OCI-LY1 (cell line): ENCODE data around the gene CCDC85C.

Experiments used
- H2AFZ ChIP-seq: fragments of 200-600 bp; sonication (generic), shearing (Covaris generic); 2 replicates; pipeline ENCODE4 v1.6.0; 2014; ENCODE audit warnings: antibody characterized with exemption, mild to moderate bottlenecking, low read length
- H3F3A ChIP-seq: fragments of 200-600 bp; sonication (generic), shearing (Covaris generic); 2 replicates; pipeline ENCODE4 v1.6.0; 2014; ENCODE audit warnings: mild to moderate bottlenecking, antibody characterized with exemption, low read length, moderate library complexity; ENCODE audit not compliant: insufficient read depth
- H3K27ac ChIP-seq: fragments of 200-600 bp; sonication (generic); 2 replicates; pipeline ENCODE4 v1.5.1; 2014; ENCODE audit warnings: low read length, mixed run types, mild to moderate bottlenecking, low read depth; ENCODE audit not compliant: poor library complexity, severe bottlenecking
- H3K27me3 ChIP-seq: fragments of 200-600 bp; sonication (generic); 2 replicates; pipeline ENCODE4 v1.6.0; 2014; ENCODE audit warnings: antibody characterized with exemption, mild to moderate bottlenecking, low read length, moderate library complexity; ENCODE audit not compliant: insufficient read depth
- H3K36me3 ChIP-seq: fragments of 200-600 bp; sonication (generic); 2 replicates; pipeline ENCODE4 v1.6.1; 2014; ENCODE audit warnings: mild to moderate bottlenecking, antibody characterized with exemption, low read length, moderate library complexity, mixed read lengths; ENCODE audit not compliant: insufficient read depth
- H3K4me1 ChIP-seq: fragments of 200-600 bp; sonication (generic); 2 replicates; pipeline ENCODE4 v1.5.1; 2014; ENCODE audit warnings: mild to moderate bottlenecking, low read length, moderate library complexity; ENCODE audit not compliant: insufficient read depth, severe bottlenecking
- H3K4me2 ChIP-seq: fragments of 200-600 bp; sonication (generic), shearing (Covaris generic); 2 replicates; pipeline ENCODE4 v1.6.1; 2014; ENCODE audit warnings: low read length
- H3K4me3 ChIP-seq: fragments of 200-600 bp; sonication (generic); 2 replicates; pipeline ENCODE4 v1.5.1; 2014; ENCODE audit warnings: low read length, low read depth, mild to moderate bottlenecking, mixed read lengths; ENCODE audit not compliant: poor library complexity, severe bottlenecking
- H3K79me2 ChIP-seq: fragments of 200-600 bp; shearing (Covaris generic); 2 replicates; pipeline ENCODE4 v1.6.1; 2016; ENCODE audit warnings: mixed run types, low read length, mixed read lengths; ENCODE audit not compliant: insufficient read depth
- H3K9ac ChIP-seq: fragments of 200-600 bp; sonication (generic), shearing (Covaris generic); 2 replicates; pipeline ENCODE4 v1.6.1; 2014; ENCODE audit warnings: mild to moderate bottlenecking, low read length, mixed read lengths
- H3K9me2 ChIP-seq: fragments of 200-600 bp; sonication (generic), shearing (Covaris generic); 2 replicates; pipeline ENCODE4 v1.6.1; 2014; ENCODE audit warnings: low read depth, mild to moderate bottlenecking, low read length, mixed read lengths
- H3K9me3 ChIP-seq: fragments of 200-600 bp; shearing (Covaris generic); 2 replicates; pipeline ENCODE4 v1.6.1; 2014; ENCODE audit warnings: low read length, mixed read lengths
- H4K20me1 ChIP-seq: fragments of 200-600 bp; sonication (generic), shearing (Covaris generic); 2 replicates; pipeline ENCODE4 v1.6.0; 2016; ENCODE audit warnings: mild to moderate bottlenecking, low read length; ENCODE audit not compliant: insufficient read depth
- CTCF ChIP-seq: fragments of 200-600 bp; sonication (generic), shearing (Covaris generic); IDR thresholded peaks from 2 replicates; pipeline ENCODE4 v1.5.1; 2017; ENCODE audit warnings: mild to moderate bottlenecking, antibody characterized with exemption, low read length, moderate library complexity, mixed read lengths
- EZH2 ChIP-seq: fragments of 200-600 bp; sonication (generic), shearing (Covaris generic); IDR thresholded peaks from 2 replicates; pipeline ENCODE4 v1.8.0; 2017; ENCODE audit warnings: borderline replicate concordance, mixed run types, mild to moderate bottlenecking, antibody characterized with exemption, low read length, moderate library complexity, mixed read lengths

Gene CCDC85C

GRCh38 chr14:99597911-99598600 lies 6.0 kb downstream of the CCDC85C start:
- no peak overlapping the region for H3K4me3 ChIP-seq
- no peak overlapping the region for H2AFZ ChIP-seq
- H3K9ac ChIP-seq = no peak overlapping the region
- no peaks in the 10 kb centered on the region for H3K36me3 ChIP-seq
- no peak overlapping the region for H3K27ac ChIP-seq
- no peaks in the 10 kb centered on the region for H4K20me1 ChIP-seq
- H3F3A ChIP-seq = no peaks in the 10 kb centered on the region
- H3K9me3 ChIP-seq = no peaks in the 10 kb centered on the region
- no peaks in the 10 kb centered on the region for H3K9me2 ChIP-seq
- H3K27me3 ChIP-seq = no peaks in the 10 kb centered on the region
- peaks cover 3% of the 10 kb centered on the region for H3K4me1 ChIP-seq
- no peaks in the 10 kb centered on the region for H3K79me2 ChIP-seq
- TF ChIP-seq CTCF = no peak
- no peak overlapping the region for H3K4me2 ChIP-seq

GRCh38 chr14:99596772-99597171 lies 7.2 kb downstream of the CCDC85C start:
- Histone ChIP-seq H3K79me2 (no peaks in the 10 kb centered on the region), H3K27ac (no peak overlapping the region), H3K9me2 (no peaks in the 10 kb centered on the region), H3K4me2 (no peak overlapping the region), H3K36me3 (no peaks in the 10 kb centered on the region), H3K4me3 (no peak overlapping the region), H4K20me1 (no peaks in the 10 kb centered on the region), H3F3A (no peaks in the 10 kb centered on the region), H3K27me3 (no peaks in the 10 kb centered on the region), H3K9me3 (no peaks in the 10 kb centered on the region), H2AFZ (no peak overlapping the region), H3K4me1 (peaks cover 3% of the 10 kb centered on the region), H3K9ac (no peak overlapping the region)
- no peak for TF ChIP-seq CTCF

- H2AFZ ChIP-seq = no peak overlapping the region
- H4K20me1 ChIP-seq = no peaks in the 10 kb centered on the region
- TF ChIP-seq CTCF = no peak
- TF ChIP-seq EZH2 = no peak
- no peak overlapping the region for H3K27ac ChIP-seq
- no peaks in the 10 kb centered on the region for H3F3A ChIP-seq
- no peaks in the 10 kb centered on the region for H3K9me3 ChIP-seq
- H3K4me2 ChIP-seq = no peak overlapping the region
- no peaks in the 10 kb centered on the region for H3K9me2 ChIP-seq
- H3K4me1 ChIP-seq = peaks cover 3% of the 10 kb centered on the region
- no peaks in the 10 kb centered on the region for H3K27me3 ChIP-seq
- H3K4me3 ChIP-seq = no peak overlapping the region
- no peak overlapping the region for H3K9ac ChIP-seq
- H3K36me3 ChIP-seq = no peaks in the 10 kb centered on the region
- H3K79me2 ChIP-seq = no peaks in the 10 kb centered on the region
Observed at GRCh38 chr14:99596071-99596627, 7.9 kb downstream of the CCDC85C start.
